SK-N-SH (cell line): ENCODE measurements around the gene TMOD3. TPM values are rescaled to one million over a fixed set of nuclear protein-coding genes. Genes with fewer than 3 reads are reported as not detected.

Experiments
- CTCF ChIA-PET: fragments of 300-600, 350-600 bp; formaldehyde crosslinking; extraction: SDS; loops from one replicate; lab custom pipeline; 2021; lab: Yijun Ruan, JAX
- POLR2A ChIA-PET: fragments of 350-600 bp; sonication (Branson Sonifier 250); formaldehyde crosslinking; extraction: SDS; loops from one replicate; lab custom pipeline; 2020; ENCODE audit warnings: antibody characterized with exemption, inconsistent platforms; lab: Yijun Ruan, JAX
- DNase-seq: peaks from one replicate; pipeline ENCODE4 v3.0.0; 2012
- H2AFZ ChIP-seq: fragments of 200-600 bp; sonication (generic); 2 replicates; pipeline ENCODE4 v1.8.1; 2016; ENCODE audit warnings: antibody characterized with exemption, mild to moderate bottlenecking, low read depth
- H3F3A ChIP-seq: fragments of 200-600 bp; sonication (generic); replicated peaks from 2 replicates; pipeline ENCODE3; 2016; ENCODE audit warnings: antibody characterized with exemption, mild to moderate bottlenecking; ENCODE audit not compliant: insufficient read depth
- H3K27ac ChIP-seq, 2 experiments: fragments of 200-500 bp in 1 of 2; fragments of 200-600 bp in 1 of 2; sonication (Bioruptor generic) in 1 of 2; sonication (generic), shearing (Covaris generic) in 1 of 2; 2 replicates each; pipeline versions ENCODE4 v1.5.1 to v1.6.1; 2014 to 2016; ENCODE audit warnings: low read depth in 2 of 2, inconsistent platforms in 1 of 2, low read length in 1 of 2, mild to moderate bottlenecking in 1 of 2, mixed read lengths in 1 of 2
- H3K27me3 ChIP-seq: fragments of 200-600 bp; sonication (generic), shearing (Covaris generic); 2 replicates; pipeline ENCODE4 v1.6.1; 2016; ENCODE audit warnings: mixed run types; ENCODE audit not compliant: insufficient read depth
- H3K36me3 ChIP-seq, 2 experiments: fragments of 200-500 bp in 1 of 2; fragments of 200-600 bp in 1 of 2; sonication (Bioruptor generic) in 1 of 2; sonication (generic) in 1 of 2; replicated peaks in 1 of 2; 2 replicates each; pipeline versions ENCODE3 to v1.5.1; 2014 to 2016; ENCODE audit warnings: low read length in 1 of 2, mild to moderate bottlenecking in 1 of 2; ENCODE audit not compliant: insufficient read depth in 2 of 2, control insufficient read depth in 1 of 2
- H3K4me1 ChIP-seq, 2 experiments: fragments of 200-500 bp in 1 of 2; fragments of 200-600 bp in 1 of 2; sonication (Bioruptor generic) in 1 of 2; sonication (generic), shearing (Covaris generic) in 1 of 2; 2 replicates each; pipeline versions ENCODE4 v1.5.1 to v1.6.1; 2014 to 2016; ENCODE audit warnings: low read depth in 1 of 2, low read length in 1 of 2, mixed run types in 1 of 2; ENCODE audit not compliant: insufficient read depth in 2 of 2, control insufficient read depth in 1 of 2
- H3K4me2 ChIP-seq: fragments of 200-600 bp; sonication (generic), shearing (Covaris generic); 2 replicates; pipeline ENCODE4 v1.6.1; 2017; ENCODE audit warnings: mixed run types
- H3K4me3 ChIP-seq, 2 experiments: fragments of 200-500 bp in 1 of 2; fragments of 200-600 bp in 1 of 2; sonication (Bioruptor generic) in 1 of 2; sonication (generic), shearing (Covaris generic) in 1 of 2; 2 replicates each; pipeline versions ENCODE4 v1.5.1 to v1.8.1; 2014 to 2016; ENCODE audit warnings: low read depth in 2 of 2, inconsistent platforms in 1 of 2, low read length in 1 of 2, mild to moderate bottlenecking in 1 of 2, mixed read lengths in 1 of 2, moderate library complexity in 1 of 2
- H3K79me2 ChIP-seq: fragments of 200-600 bp; sonication (generic); 2 replicates; pipeline ENCODE4 v1.8.1; 2017; ENCODE audit warnings: mild to moderate bottlenecking; ENCODE audit not compliant: insufficient read depth
- H3K9ac ChIP-seq: fragments of 200-600 bp; sonication (generic); 2 replicates; pipeline ENCODE4 v1.6.1; 2017; ENCODE audit warnings: mixed run types
- H3K9me2 ChIP-seq: fragments of 200-600 bp; sonication (generic); 2 replicates; pipeline ENCODE4 v1.6.1; 2017; ENCODE audit warnings: mixed run types
- H3K9me3 ChIP-seq: fragments of 200-600 bp; sonication (generic); 2 replicates; pipeline ENCODE4 v1.6.1; 2017; ENCODE audit warnings: mixed run types, mild to moderate bottlenecking, moderate library complexity
- H4K20me1 ChIP-seq: fragments of 200-600 bp; sonication (generic); 2 replicates; pipeline ENCODE4 v1.6.1; 2017; ENCODE audit warnings: mild to moderate bottlenecking, mixed run types; ENCODE audit not compliant: insufficient read depth
- CHD2 ChIP-seq: fragments of 150-350 bp; IDR thresholded peaks from 2 replicates; pipeline ENCODE4 v1.6.1; 2018; ENCODE audit warnings: low read length; ENCODE audit not compliant: partially characterized antibody
- EP300 ChIP-seq, 2 experiments: IDR thresholded peaks; 2 replicates each; pipeline versions ENCODE4 v1.4.0 to v1.6.1; 2012; ENCODE audit warnings: borderline replicate concordance in 1 of 2, low read depth in 1 of 2, low read length in 1 of 2
- EZH2phosphoT487 ChIP-seq: fragments of 200-600 bp; sonication (generic); IDR thresholded peaks from 2 replicates; pipeline ENCODE4 v1.6.1; 2017; ENCODE audit warnings: low read depth, mixed run types, mild to moderate bottlenecking, antibody characterized with exemption, moderate library complexity, borderline replicate concordance
- FOSL2 ChIP-seq: IDR thresholded peaks from 2 replicates; pipeline ENCODE4 v1.4.0; 2012; ENCODE audit warnings: low read depth, mild to moderate bottlenecking, moderate library complexity, borderline replicate concordance
- FOXJ3 ChIP-seq: sonication (generic); formaldehyde crosslinking; IDR thresholded peaks from 2 replicates; pipeline ENCODE4 v1.5.1; 2020; ENCODE audit warnings: mild to moderate bottlenecking, missing genetic modification reagents
- GABPA ChIP-seq: IDR thresholded peaks from 2 replicates; pipeline ENCODE4 v1.4.0; 2012; ENCODE audit warnings: low read depth, mild to moderate bottlenecking
- GATA2 ChIP-seq: sonication (generic); formaldehyde crosslinking; IDR thresholded peaks from 2 replicates; pipeline ENCODE4 v1.5.0; 2020; ENCODE audit warnings: mild to moderate bottlenecking, missing genetic modification reagents
- JUND ChIP-seq: IDR thresholded peaks from 2 replicates; pipeline ENCODE4 v1.4.0; 2012
- MEF2A ChIP-seq: IDR thresholded peaks from 2 replicates; pipeline ENCODE4 v1.4.0; 2012; ENCODE audit warnings: low read depth, borderline replicate concordance
- NFIC ChIP-seq: IDR thresholded peaks from 2 replicates; pipeline ENCODE4 v1.4.0; 2012; ENCODE audit warnings: borderline replicate concordance
- NRF1 ChIP-seq: IDR thresholded peaks from 2 replicates; pipeline ENCODE4 v1.6.1; 2012; ENCODE audit warnings: low read depth, mild to moderate bottlenecking, low read length
- PBX3 ChIP-seq: IDR thresholded peaks from 2 replicates; pipeline ENCODE4; 2012
- RCOR1 ChIP-seq: fragments of 150-350 bp; IDR thresholded peaks from 2 replicates; pipeline ENCODE4 v1.6.1; 2017; ENCODE audit warnings: antibody characterized with exemption, low read length
- RFX5 ChIP-seq: IDR thresholded peaks from 2 replicates; pipeline ENCODE4 v1.6.1; 2012; ENCODE audit warnings: mild to moderate bottlenecking, improper control_type of control experiment, low read length
- RXRA ChIP-seq: IDR thresholded peaks from 2 replicates; pipeline ENCODE4 v1.4.0; 2012; ENCODE audit warnings: low read depth, mild to moderate bottlenecking, borderline replicate concordance
- SIN3A ChIP-seq: IDR thresholded peaks from 2 replicates; pipeline ENCODE4 v1.6.1; 2012; ENCODE audit warnings: low read depth, mild to moderate bottlenecking, low read length, moderate library complexity, borderline replicate concordance
- TAF1 ChIP-seq: IDR thresholded peaks from 2 replicates; pipeline ENCODE4 v1.6.1; 2012; ENCODE audit warnings: low read depth, mild to moderate bottlenecking, low read length, moderate library complexity, borderline replicate concordance
- TCF12 ChIP-seq: IDR thresholded peaks from 2 replicates; pipeline ENCODE4 v1.4.0; 2012
- TEAD4 ChIP-seq: IDR thresholded peaks from 2 replicates; pipeline ENCODE4 v1.4.0; 2012; ENCODE audit warnings: mild to moderate bottlenecking, borderline replicate concordance; ENCODE audit not compliant: insufficient read depth
- WGBS: methylation state at CpG from one replicate; pipeline ENCODE4 v1.1.6; 2017; ENCODE audit warnings: low lambda C conversion rate; 5-methylcytosine and 5-hydroxymethylcytosine counted together
- polyA plus RNA-seq, 3 experiments: library from polyadenylated mRNA; depleted of rRNA; stranded (reverse); fragments of >200 nt; gene quantifications; 2 replicates each; pipeline ENCODE4 v1.2.3, GENCODE V29; 2012
- TF ChIP-seq, protein P1 (sequence below): fragments of 150-350 bp; IDR thresholded peaks from 2 replicates; pipeline ENCODE4 v1.6.1; 2016; ENCODE audit warnings: mild to moderate bottlenecking, low read depth, low read length

The TMOD3 gene
- polyA plus RNA-seq, 1 of the 3 experiments (the other 2 are of a cell fraction), result 6.0 TPM

DNA sequence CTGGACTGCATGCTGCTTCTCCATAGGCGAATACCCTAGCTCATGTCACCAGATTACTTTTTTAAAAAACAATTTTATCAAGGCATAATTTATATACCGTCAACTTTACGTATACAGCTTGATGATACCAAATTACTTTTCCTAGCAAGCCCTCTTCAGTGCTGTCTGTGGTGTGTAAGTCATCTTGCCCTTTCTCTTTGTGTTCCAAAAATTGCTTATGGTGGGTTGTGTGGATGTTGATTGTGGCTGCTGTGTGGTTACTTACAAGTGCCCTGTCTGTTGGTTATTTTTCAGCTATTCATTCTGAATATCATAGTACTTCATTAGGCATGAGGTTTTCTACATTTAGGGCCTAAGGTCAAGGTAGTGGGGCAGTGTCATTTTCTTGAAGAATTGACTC is 12.8 kb downstream of the TMOD3 start (continued):
- TF ChIP-seq TAF1 (no peak), MEF2A (no peak)

- POLR2A ChIA-PET, result no interaction called here
- Histone ChIP-seq H3K9me2 (no peaks in the 10 kb centered on the region), H3K36me3 (no peaks in the 10 kb centered on the region), H3F3A (peaks cover 39% of the 10 kb centered on the region), H3K27me3 (no peaks in the 10 kb centered on the region), H3K4me1 (peaks cover 5 to 61% of the 10 kb centered on the region in 2 experiments), H3K27ac (peak overlapping the region in 1 of 2 experiments; percentile 97; a peak in 2 of 4 replicates), H2AFZ (no peak overlapping the region), H3K4me3 (no peak overlapping the region), H3K9me3 (no peaks in the 10 kb centered on the region), H3K9ac (no peak overlapping the region), H3K79me2 (peaks cover 95% of the 10 kb centered on the region), H4K20me1 (peaks cover 53% of the 10 kb centered on the region), H3K4me2 (peak overlapping the region; percentile 36; the same call in 1 of the 2 replicates)
- DNase-seq, result no peak
- 62% methylated on average over 6 of the region's 6 CpGs for WGBS
- CTCF ChIA-PET, result interaction anchor here (1.2 to 2.6 kb wide), 4 partner anchors 8 to 67 kb away, joined by 3 to 10 read pairs (median 4); no protein-coding TSS in a partner anchor
- TF ChIP-seq SIN3A (no peak), EP300 (IDR thresholded peaks at IDR 0.05; ENCODE audit: borderline replicate concordance in 1 of 2, low read depth in 1 of 2, low read length in 1 of 2) (no peak), EZH2phosphoT487 (no peak), NFIC (no peak), RCOR1 (no peak), PBX3 (0 out of 2 replicates have a peak, but pooled peaks have one; percentile 11), TEAD4 (peak; percentile 18; the same call in 1 of the 2 replicates), RXRA (no peak), TAF1 (no peak), FOSL2 (peak; percentile 65; the same call in 1 of the 2 replicates), TCF12 (peak; percentile 31; the same call in 1 of the 2 replicates), JUND (peak; percentile 56), RFX5 (no peak), GATA2 (CRISPR knock-in tag) (no peak), GABPA (no peak), FOXJ3 (CRISPR knock-in tag) (no peak), CHD2 (no peak), NRF1 (no peak)
- TF ChIP-seq, protein P1, sequence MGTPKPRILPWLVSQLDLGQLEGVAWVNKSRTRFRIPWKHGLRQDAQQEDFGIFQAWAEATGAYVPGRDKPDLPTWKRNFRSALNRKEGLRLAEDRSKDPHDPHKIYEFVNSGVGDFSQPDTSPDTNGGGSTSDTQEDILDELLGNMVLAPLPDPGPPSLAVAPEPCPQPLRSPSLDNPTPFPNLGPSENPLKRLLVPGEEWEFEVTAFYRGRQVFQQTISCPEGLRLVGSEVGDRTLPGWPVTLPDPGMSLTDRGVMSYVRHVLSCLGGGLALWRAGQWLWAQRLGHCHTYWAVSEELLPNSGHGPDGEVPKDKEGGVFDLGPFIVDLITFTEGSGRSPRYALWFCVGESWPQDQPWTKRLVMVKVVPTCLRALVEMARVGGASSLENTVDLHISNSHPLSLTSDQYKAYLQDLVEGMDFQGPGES, result no peak
Measured at GRCh38 chr15:51842852-51843737, 13.6 kb downstream of the TMOD3 start.
